AG04449 (cell line): ENCODE data around the gene CAMK4.

Source experiments
- CTCF ChIA-PET: fragments of 350-600 bp; formaldehyde crosslinking; extraction: SDS; loops from one replicate; lab custom pipeline; 2021; ENCODE audit warnings: antibody characterized with exemption; lab: Yijun Ruan, JAX
- POLR2A ChIA-PET: fragments of 400-600, 350-600 bp; formaldehyde crosslinking; extraction: SDS; loops from one replicate; lab custom pipeline; 2020; ENCODE audit warnings: antibody characterized with exemption, inconsistent platforms; lab: Yijun Ruan, JAX
- DNase-seq: peaks from one replicate; pipeline ENCODE4 v3.0.0-alpha.2; 2010; ENCODE audit warnings: low read depth, low spot score
- H3K4me3 ChIP-seq: 2 replicates; pipeline ENCODE4 v1.5.1; 2011; ENCODE audit warnings: low read depth, mild to moderate bottlenecking, control low read depth, low read length
- CTCF ChIP-seq: IDR thresholded peaks from one replicate; pipeline ENCODE4 v1.5.1; 2011; ENCODE audit warnings: mild to moderate bottlenecking, moderate library complexity, low read length, control low read depth, inconsistent platforms; ENCODE audit not compliant: insufficient read depth; ENCODE audit errors: missing control alignments

Gene CAMK4

GRCh38 chr5:111284825-111285224, 60.6 kb downstream of the CAMK4 start:
- no peak for DNase-seq
- TF ChIP-seq CTCF: no peak
- no peak overlapping the region for H3K4me3 ChIP-seq
- CTCF ChIA-PET: no interaction called here
- POLR2A ChIA-PET: no interaction called here

GRCh38 chr5:111294551-111294950, 70.4 kb downstream of the CAMK4 start:
- no peak overlapping the region for H3K4me3 ChIP-seq
- POLR2A ChIA-PET: no interaction called here
- CTCF ChIA-PET: no interaction called here
- no peak for DNase-seq
- no peak for TF ChIP-seq CTCF

- ChIA-PET POLR2A (no interaction called here), CTCF (no interaction called here)
- TF ChIP-seq CTCF: no peak
- no peak overlapping the region for H3K4me3 ChIP-seq
- DNase-seq: no peak
Measured at GRCh38 chr5:111295649-111296048, 71.5 kb downstream of the CAMK4 start.

- DNase-seq: no peak
- no peak overlapping the region for H3K4me3 ChIP-seq
- POLR2A ChIA-PET: no interaction called here
- CTCF ChIA-PET: no interaction called here
- TF ChIP-seq CTCF: no peak
Measured at GRCh38 chr5:111296570-111296969, 72.4 kb downstream of the CAMK4 start.

GRCh38 chr5:111299067-111299481, 74.9 kb downstream of the CAMK4 start:
- ChIA-PET POLR2A (no interaction called here), CTCF (no interaction called here)
- H3K4me3 ChIP-seq: no peak overlapping the region
- TF ChIP-seq CTCF: no peak
- DNase-seq: no peak

- no peak overlapping the region for H3K4me3 ChIP-seq
- CTCF ChIA-PET: no interaction called here
- no peak for TF ChIP-seq CTCF
- POLR2A ChIA-PET: no interaction called here
- DNase-seq: no peak
Measured at GRCh38 chr5:111299831-111300432, 75.7 kb downstream of the CAMK4 start.
